ENCODE measurements around the gene KRTAP10-11. TPM values are rescaled to one million over a fixed set of nuclear protein-coding genes. Genes with fewer than 3 reads are reported as not detected.

KRTAP10-11 gene
- polyA plus RNA-seq, 1 of the 3 experiments (the other 2 are of a cell fraction): not detected

- TF ChIP-seq TEAD4 (IDR thresholded peaks at IDR 0.05; ENCODE audit: borderline replicate concordance, insufficient read depth) (no peak), REST (IDR thresholded peaks at IDR 0.05; ENCODE audit: low read depth, low read length) (no peak)
These were observed 20.4 kb downstream of the KRTAP10-11 start, which contains the start of gene KRTAP12-2 (continued) for GRCh38 chr21:44666401-44667320.

DNA sequence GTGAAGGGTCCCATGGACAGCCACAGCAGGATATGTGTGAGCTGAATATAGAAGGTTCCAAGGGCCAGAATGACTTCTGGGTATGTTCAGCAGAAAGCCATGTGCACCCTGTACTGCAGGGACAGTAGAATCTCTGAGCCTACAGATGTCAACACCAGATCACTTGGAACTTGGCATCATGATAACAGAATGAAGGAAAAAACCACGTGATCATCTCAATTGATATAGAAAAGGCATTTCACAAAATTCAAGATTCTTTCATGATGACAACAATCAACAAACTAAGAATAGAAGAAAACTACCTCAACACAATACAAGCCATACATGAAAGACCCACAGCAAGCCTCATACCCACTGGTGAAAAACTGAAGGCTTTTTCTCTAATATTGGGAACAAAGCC, 21.4 kb downstream of the KRTAP10-11 start:
- no peak overlapping the region for H3K9ac ChIP-seq
- H3K9me3 ChIP-seq: 0 out of 2 replicates have a peak, but pooled peaks cover 7% of the 10 kb centered on the region
- H3K36me3 ChIP-seq (replicated peaks in 1 of 2; ENCODE audit: control insufficient read depth in 1 of 2, insufficient read depth in 2 of 2, low read length in 1 of 2): no peaks in the 10 kb centered on the region
- H4K20me1 ChIP-seq (ENCODE audit: insufficient read depth): no peaks in the 10 kb centered on the region
- no peak overlapping the region for H2AFZ ChIP-seq (ENCODE audit: low read depth)
- no peak for DNase-seq
- ChIA-PET POLR2A (no interaction called here), CTCF (no interaction called here)
- H3K27me3 ChIP-seq (ENCODE audit: insufficient read depth): no peaks in the 10 kb centered on the region; the same call in 1 of the 2 replicates
- H3K4me1 ChIP-seq (ENCODE audit: control insufficient read depth in 1 of 2, insufficient read depth in 2 of 2, low read depth in 1 of 2, low read length in 1 of 2): peaks cover 0 to 3% of the 10 kb centered on the region in 2 experiments; a peak in 1 of 4 replicates
- WGBS (ENCODE audit: low lambda C conversion rate): 0% methylated on average over 1 of the region's 1 CpG
- H3K4me3 ChIP-seq (ENCODE audit: low read depth in 2 of 2, low read length in 1 of 2): no peak overlapping the region
- no peaks in the 10 kb centered on the region for H3K79me2 ChIP-seq (ENCODE audit: insufficient read depth)
- 0 out of 2 replicates have a peak, but pooled peaks cover under 1% of the 10 kb centered on the region for H3K9me2 ChIP-seq
- no peak for TF ChIP-seq REST (IDR thresholded peaks at IDR 0.05; ENCODE audit: low read depth, low read length)
- no peak for TF ChIP-seq GABPA (IDR thresholded peaks at IDR 0.05; ENCODE audit: low read depth)
- TF ChIP-seq RFX5 (IDR thresholded peaks at IDR 0.05; ENCODE audit: low read length): no peak
- TF ChIP-seq NRF1 (IDR thresholded peaks at IDR 0.05; ENCODE audit: low read depth, low read length): no peak
- TF ChIP-seq FOXM1 (IDR thresholded peaks at IDR 0.05; ENCODE audit: low read depth): no peak
- no peak overlapping the region for H3K27ac ChIP-seq (ENCODE audit: low read depth in 2 of 2, low read length in 1 of 2)
- no peaks in the 10 kb centered on the region for H3F3A ChIP-seq (replicated peaks; ENCODE audit: insufficient read depth)
- no peak overlapping the region for H3K4me2 ChIP-seq

Measured in SK-N-SH (cell line).